Measurements from ENCODE around the gene TAB2. TPM values are rescaled to one million over a fixed set of nuclear protein-coding genes. Genes with fewer than 3 reads are reported as not detected.

The TAB2 gene
- total and polyA plus RNA-seq, 9 of the 15 experiments (the other 6 are each of a cell fraction or from before 2014, with no cell fraction given), result 9.1 to 38.3 (median 18.6) TPM

GRCh38 chr6:149379977-149380376 is 62.5 kb downstream of the TAB2 start:
- POLR2A ChIA-PET, result no interaction called here
- H3K27ac ChIP-seq (ENCODE audit: extremely low read depth, low read depth, low read length), result no peak overlapping the region
- DNase-seq (ENCODE audit: extremely low read depth in 1 of 4, low spot score in 3 of 4) (no peak), FAIRE-seq (no peak), ATAC-seq (no peak)
- in situ Hi-C loops (cut with MboI), result no loop called here
- no peaks in the 10 kb centered on the region for H3K79me2 ChIP-seq (ENCODE audit: control insufficient read depth, insufficient read depth, low read length)
- H3K27me3 ChIP-seq (ENCODE audit: control insufficient read depth in 2 of 2, insufficient read depth in 2 of 2, low read length in 2 of 2), result no peaks in the 10 kb centered on the region
- TF ChIP-seq ZBTB1 (CRISPR knock-in tag; IDR thresholded peaks at IDR 0.05; ENCODE audit: borderline replicate concordance, low read depth), result no peak
- TF ChIP-seq ZNF217 (CRISPR knock-in tag; IDR thresholded peaks at IDR 0.05), result no peak
- TF ChIP-seq ZNF121 (CRISPR knock-in tag; conservative IDR thresholded peaks at IDR 0.05), result peak; percentile 71
- H3K9me3 ChIP-seq (replicated peaks; ENCODE audit: control insufficient read depth, insufficient read depth, low read depth, low read length), result no peaks in the 10 kb centered on the region
- intact Hi-C loops (cut with micrococcal nuclease), result no loop called here
- H3K9me1 ChIP-seq (ENCODE audit: control insufficient read depth, insufficient read depth, low read length), result no peaks in the 10 kb centered on the region
- H3K36me3 ChIP-seq (ENCODE audit: control insufficient read depth, insufficient read depth, low read length), result peaks cover 31% of the 10 kb centered on the region
- CTCF ChIA-PET (ENCODE audit: low intra/inter-chr PET ratio), result no interaction called here
- no peaks in the 10 kb centered on the region for H4K20me1 ChIP-seq (replicated peaks; ENCODE audit: control insufficient read depth, insufficient read depth, low read length)
- H3K4me2 ChIP-seq (ENCODE audit: insufficient read depth, low read length), result no peak overlapping the region
- no peak overlapping the region for H3K4me3 ChIP-seq
- 92% methylated on average over 3 of the region's 3 CpGs for WGBS (ENCODE audit: insufficient coverage, low coverage, missing lambda C conversion rate)
- H3K9ac ChIP-seq (ENCODE audit: insufficient read depth in 1 of 2, low read depth in 2 of 2, low read length in 2 of 2), result no peak overlapping the region
- H3K4me1 ChIP-seq (replicated peaks in 1 of 2; ENCODE audit: control insufficient read depth in 2 of 2, insufficient read depth in 2 of 2, low read length in 2 of 2), result no peaks in the 10 kb centered on the region
- H2AFZ ChIP-seq (ENCODE audit: low read depth, low read length), result no peak overlapping the region
- BruUV-seq (replicated peaks), result no TSS peak

- Histone ChIP-seq H4K20me1 (replicated peaks; ENCODE audit: control insufficient read depth, insufficient read depth, low read length) (no peaks in the 10 kb centered on the region), H3K9me1 (ENCODE audit: control insufficient read depth, insufficient read depth, low read length) (no peaks in the 10 kb centered on the region), H3K4me1 (replicated peaks in 1 of 2; ENCODE audit: control insufficient read depth in 2 of 2, insufficient read depth in 2 of 2, low read length in 2 of 2) (no peaks in the 10 kb centered on the region), H3K4me2 (ENCODE audit: insufficient read depth, low read length) (no peak overlapping the region), H3K79me2 (ENCODE audit: control insufficient read depth, insufficient read depth, low read length) (no peaks in the 10 kb centered on the region), H3K9me3 (replicated peaks; ENCODE audit: control insufficient read depth, insufficient read depth, low read depth, low read length) (no peaks in the 10 kb centered on the region), H2AFZ (ENCODE audit: low read depth, low read length) (no peak overlapping the region), H3K27ac (ENCODE audit: extremely low read depth, low read depth, low read length) (no peak overlapping the region), H3K36me3 (ENCODE audit: control insufficient read depth, insufficient read depth, low read length) (peaks cover 31% of the 10 kb centered on the region), H3K9ac (ENCODE audit: insufficient read depth in 1 of 2, low read depth in 2 of 2, low read length in 2 of 2) (no peak overlapping the region), H3K4me3 (no peak overlapping the region), H3K27me3 (ENCODE audit: control insufficient read depth in 2 of 2, insufficient read depth in 2 of 2, low read length in 2 of 2) (no peaks in the 10 kb centered on the region)
- ATAC-seq (no peak), FAIRE-seq (no peak), DNase-seq (ENCODE audit: extremely low read depth in 1 of 4, low spot score in 3 of 4) (no peak)
- POLR2A ChIA-PET, result no interaction called here
- CTCF ChIA-PET (ENCODE audit: low intra/inter-chr PET ratio), result no interaction called here
- intact Hi-C loops (cut with micrococcal nuclease) (no loop called here), in situ Hi-C loops (cut with MboI) (no loop called here)
- BruUV-seq (replicated peaks), result no TSS peak
- TF ChIP-seq E4F1 (CRISPR knock-in tag; IDR thresholded peaks at IDR 0.05; ENCODE audit: borderline replicate concordance), result no peak
- TF ChIP-seq E2F6 (IDR thresholded peaks at IDR 0.05; ENCODE audit: borderline replicate concordance in 1 of 2, extremely low read depth in 1 of 2, insufficient read depth in 1 of 2, insufficient read length in 1 of 2, low read depth in 1 of 2, low read length in 1 of 2, poor library complexity in 1 of 2, severe bottlenecking in 1 of 2), result no peak
- TF ChIP-seq NFRKB (IDR thresholded peaks at IDR 0.05; ENCODE audit: low read depth), result no peak
- TF ChIP-seq ATF7 (IDR thresholded peaks at IDR 0.05), result no peak
- TF ChIP-seq MCM3 (IDR thresholded peaks at IDR 0.05), result no peak
- TF ChIP-seq YY1 (IDR thresholded peaks at IDR 0.05; ENCODE audit: borderline replicate concordance in 1 of 3, control insufficient read depth in 1 of 3, extremely low read depth in 1 of 3, insufficient read depth in 3 of 3, insufficient read length in 1 of 3, insufficient replicate concordance in 2 of 3, low read depth in 1 of 3, low read length in 2 of 3), result no peak
- TF ChIP-seq DIDO1 (tag; IDR thresholded peaks at IDR 0.05; ENCODE audit: low read depth), result no peak
- no peak for TF ChIP-seq MTF1 (CRISPR knock-in tag; IDR thresholded peaks at IDR 0.05; ENCODE audit: borderline replicate concordance)
Measured at GRCh38 chr6:149380523-149380922, 63.0 kb downstream of the TAB2 start.
